ENCODE results near the gene IL20.

The IL20 gene, protein sequence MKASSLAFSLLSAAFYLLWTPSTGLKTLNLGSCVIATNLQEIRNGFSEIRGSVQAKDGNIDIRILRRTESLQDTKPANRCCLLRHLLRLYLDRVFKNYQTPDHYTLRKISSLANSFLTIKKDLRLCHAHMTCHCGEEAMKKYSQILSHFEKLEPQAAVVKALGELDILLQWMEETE

DNA sequence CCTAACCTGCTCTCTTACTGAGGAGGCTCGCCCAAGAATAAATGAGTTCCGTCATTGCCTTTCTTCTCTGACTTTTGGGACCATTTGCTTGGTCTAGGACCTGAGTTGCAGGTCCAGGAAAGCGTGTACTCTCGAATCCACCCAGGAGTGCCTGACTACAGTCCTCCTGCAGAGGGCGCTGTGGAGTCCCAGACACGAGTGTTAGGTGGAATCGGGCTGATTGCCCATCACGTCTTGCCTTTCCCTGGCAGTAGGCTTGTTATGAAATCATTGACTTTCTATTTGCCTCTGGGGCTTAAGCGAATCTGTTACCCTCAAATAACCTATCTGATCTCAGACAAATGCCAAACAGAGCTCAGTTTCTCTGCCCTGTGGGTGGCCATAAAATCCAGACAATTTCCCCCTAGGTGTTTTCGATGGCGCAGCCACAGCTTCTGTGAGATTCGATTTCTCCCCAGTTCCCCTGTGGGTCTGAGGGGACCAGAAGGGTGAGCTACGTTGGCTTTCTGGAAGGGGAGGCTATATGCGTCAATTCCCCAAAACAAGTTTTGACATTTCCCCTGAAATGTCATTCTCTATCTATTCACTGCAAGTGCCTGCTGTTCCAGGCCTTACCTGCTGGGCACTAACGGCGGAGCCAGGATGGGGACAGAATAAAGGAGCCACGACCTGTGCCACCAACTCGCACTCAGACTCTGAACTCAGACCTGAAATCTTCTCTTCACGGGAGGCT lies at the start of gene IL20:
TSS of gene IL20 (plus strand) at position 685 of the 733 bp plus-strand sequence. CDS start 230 bp downstream, outside the sequence.
- DNase-seq (ENCODE audit: low read depth): peak; percentile 84

DNA sequence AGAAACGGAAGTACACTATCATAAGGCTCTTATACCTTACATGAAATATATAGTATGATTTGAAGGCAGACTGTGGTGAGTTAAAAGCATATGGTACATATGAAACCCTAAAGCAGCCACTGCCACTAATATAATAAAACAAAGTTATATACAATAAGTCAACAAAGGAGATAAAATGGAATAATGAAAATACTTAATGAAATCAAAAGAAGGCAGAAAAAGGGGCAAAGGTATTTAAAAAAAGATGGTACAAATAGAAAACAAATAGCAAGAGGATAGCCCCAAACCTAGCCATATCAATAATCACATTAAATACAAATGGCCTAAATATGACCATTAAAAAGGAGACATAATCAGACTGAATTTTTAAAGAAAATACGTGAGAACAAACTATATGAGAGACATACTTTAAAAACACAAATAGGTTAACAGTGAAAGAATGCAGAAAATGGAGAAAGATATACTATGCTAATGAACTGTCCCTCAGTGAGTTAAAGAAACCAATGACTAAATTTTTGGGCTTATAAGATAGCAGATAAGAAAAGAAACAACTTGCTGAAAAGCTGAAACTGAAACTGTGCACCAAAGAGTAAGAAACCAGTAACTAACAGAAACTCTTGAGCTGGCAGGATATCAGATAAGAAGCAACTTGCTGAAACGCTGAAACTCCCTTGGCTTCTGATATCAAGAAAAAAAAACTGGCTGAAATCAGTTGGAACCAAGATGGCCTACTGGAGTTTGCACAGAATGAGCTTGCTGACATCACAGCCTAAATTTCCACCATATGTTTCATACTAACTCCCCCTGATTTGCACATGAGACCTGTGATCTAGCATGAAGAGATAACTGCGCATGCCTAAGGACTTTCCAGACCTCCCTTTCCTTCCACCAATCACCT lies 48.8 kb upstream of the IL20 start:
- DNase-seq (ENCODE audit: low read depth): no peak

DNA sequence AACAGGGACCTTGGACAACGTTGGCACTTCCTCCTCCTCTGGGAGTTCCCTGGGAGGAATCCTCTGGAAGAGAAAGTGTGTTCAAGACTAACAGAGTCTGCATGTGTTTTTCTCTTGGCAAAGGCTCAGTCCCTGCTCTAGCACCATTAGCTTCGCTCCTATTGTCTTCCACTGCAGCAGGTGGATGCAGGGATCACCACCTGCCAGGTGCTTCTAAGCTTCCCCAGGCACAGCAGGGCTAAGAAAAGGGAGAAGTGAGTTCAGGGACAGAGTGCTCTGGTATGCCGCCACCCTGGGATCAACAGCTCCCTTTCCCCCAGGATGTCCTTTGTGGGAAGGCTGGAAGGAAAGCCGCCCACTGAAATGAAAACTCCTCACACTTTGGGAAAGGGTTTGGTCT lies 43.9 kb upstream of the IL20 start:
- DNase-seq (ENCODE audit: low read depth): no peak

DNA sequence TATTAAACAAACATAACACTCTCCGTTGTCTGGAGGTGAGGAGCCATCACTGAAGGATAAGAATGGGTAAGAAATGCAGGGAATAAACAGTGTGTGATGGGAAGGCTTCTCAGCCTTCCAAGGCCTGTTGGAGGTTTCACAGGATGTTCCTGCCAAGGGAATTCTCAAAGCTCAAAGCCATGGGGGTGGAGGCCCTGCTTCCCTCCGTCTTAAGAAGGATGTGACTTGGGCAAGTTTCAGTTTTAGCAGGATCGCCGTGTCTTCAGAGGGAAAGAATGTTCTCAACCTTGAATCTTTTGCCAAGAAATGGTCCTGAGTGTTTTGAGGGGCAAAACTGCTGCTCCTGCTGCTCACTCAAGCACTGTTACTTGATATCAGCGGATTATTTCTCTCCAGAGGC lies 41.7 kb upstream of the IL20 start:
- DNase-seq (ENCODE audit: low read depth): peak; percentile 74

DNA sequence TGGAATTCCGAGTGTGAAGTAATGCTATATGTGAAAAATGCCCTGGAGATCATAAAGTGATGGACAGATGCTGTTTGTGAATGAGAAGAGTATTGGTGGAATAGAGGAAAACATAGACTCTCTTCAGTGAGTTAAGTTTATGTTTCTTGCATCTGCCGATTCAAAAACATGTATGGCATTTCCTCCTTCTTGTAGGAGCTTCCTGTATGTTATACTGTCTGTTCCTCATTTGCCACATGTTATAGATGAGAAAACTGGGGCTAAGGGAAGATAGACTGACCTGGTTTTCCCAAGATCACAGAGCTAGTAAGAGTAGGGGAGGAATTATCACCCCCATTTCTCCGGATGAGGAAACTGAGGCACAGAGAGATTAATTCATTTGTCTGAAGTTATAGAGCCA lies 41.1 kb upstream of the IL20 start:
- peak; percentile 74 for DNase-seq (ENCODE audit: low read depth)

DNA sequence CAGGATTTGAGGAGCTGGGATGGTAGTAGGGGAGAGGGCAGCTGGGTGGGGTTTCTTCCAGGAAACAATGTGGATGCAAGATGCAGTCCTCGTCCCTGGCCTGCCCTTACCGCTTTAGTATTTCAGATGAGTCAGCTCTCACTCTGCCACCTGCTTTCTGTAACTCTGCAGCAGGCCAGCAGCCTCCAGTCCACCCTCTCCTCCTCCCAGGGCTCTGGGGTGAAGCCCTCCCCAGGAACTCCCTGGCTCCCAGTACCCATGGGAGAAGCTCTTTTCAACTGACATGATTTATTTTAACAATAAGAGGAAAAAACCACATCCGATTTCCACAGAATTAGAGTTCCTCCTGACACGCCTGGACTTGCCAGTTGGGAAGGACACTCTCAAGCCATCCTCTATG lies 39.0 kb upstream of the IL20 start:
- peak; percentile 60 for DNase-seq (ENCODE audit: low read depth)

DNA sequence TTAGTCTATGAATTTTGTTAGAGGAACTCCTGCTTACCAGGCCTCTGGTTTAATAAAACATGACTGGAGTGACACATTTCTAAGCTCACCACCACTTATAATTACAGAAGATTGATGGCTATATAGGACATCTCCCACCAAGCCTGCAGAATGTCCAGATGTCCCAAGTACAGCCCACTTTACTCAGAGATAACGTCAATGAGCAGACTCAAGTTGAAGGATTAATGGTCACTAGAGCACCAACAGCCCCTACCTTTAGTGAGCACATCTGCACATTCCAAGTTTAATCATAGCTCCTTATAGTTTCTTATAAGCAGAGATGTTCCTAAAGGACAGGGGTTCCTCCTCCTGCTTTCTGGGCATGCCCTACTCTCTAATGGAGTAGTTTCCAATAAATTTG lies 37.4 kb upstream of the IL20 start:
- DNase-seq (ENCODE audit: low read depth): no peak

DNA sequence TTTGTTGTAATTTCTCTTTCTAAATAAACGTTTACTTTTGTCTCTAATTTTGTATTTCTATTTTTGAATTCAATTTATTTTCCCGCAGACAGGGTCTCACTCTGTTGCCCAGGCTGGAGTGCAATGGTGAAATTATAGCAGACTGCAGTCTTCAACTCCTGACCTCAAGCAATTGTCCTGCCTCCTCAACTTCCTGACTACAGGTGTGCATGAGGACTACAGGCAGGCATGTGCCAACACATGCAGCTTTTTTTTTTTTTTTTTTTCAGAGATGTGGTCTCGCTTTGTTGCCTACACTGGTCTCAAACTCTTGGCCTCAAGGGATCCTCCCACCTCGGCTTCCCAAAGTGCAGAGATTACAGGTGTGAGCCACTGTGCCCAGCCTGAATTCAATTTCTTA lies 36.7 kb upstream of the IL20 start:
- no peak for DNase-seq (ENCODE audit: low read depth)

DNA sequence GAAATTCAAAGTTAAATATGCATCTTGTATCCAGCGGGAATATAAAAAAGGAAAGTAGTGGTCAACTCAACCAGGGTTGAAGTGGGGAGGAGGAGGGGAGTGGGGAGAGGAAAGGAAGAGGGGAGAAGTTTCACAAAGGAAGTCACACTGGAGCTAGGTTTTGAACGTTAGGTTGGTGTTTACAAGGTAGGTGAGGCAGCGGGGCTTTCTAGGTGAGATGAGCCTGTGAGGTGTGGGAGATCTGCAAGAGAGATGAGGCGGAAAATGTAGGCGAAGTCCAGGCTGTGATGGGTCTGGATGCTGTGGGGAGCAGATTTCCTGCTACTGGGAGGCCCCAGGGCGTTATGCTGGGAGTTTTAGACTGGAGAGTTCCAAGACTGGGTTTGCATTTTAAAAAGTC lies 36.1 kb upstream of the IL20 start:
- no peak for DNase-seq (ENCODE audit: low read depth)

DNA sequence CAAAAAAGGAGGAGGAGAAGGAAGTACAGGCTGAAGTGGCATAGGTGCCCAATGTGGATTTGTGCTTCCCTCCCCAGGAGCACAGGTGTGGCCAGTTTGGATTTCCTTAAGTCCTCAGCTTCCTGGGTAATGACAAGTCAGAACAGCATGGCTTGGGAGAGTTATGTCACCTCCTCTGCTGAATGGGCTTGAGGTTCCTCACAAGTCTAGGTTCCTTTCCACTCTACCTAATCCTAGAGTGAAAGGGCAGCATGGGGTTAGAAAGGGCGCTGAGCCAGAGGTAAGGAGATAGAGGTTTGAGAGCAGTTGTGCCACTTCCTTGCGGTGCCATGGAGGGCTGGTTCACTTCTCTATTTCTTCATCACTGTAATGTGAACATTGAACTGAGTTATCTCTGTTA lies 35.5 kb upstream of the IL20 start:
- DNase-seq (ENCODE audit: low read depth): no peak

DNA sequence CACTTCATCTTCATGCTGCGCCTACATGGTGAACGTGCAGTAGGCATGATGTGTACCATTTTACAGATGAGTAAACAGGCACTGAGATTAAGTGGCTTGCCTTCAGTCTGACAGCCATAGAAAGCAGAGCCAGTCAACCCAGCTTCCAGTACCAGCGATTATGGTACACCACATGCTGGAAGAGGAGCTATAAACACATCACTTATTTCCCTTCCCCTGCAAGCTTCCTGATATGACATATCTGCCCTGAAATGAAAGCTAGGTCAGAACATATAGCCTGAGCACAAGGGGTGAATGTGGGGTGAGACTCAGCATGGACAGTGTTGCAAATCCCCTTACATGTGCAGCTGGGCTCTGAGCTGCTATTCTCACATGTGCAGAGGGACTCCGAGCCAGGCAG lies 33.8 kb upstream of the IL20 start:
- no peak for DNase-seq (ENCODE audit: low read depth)

DNA sequence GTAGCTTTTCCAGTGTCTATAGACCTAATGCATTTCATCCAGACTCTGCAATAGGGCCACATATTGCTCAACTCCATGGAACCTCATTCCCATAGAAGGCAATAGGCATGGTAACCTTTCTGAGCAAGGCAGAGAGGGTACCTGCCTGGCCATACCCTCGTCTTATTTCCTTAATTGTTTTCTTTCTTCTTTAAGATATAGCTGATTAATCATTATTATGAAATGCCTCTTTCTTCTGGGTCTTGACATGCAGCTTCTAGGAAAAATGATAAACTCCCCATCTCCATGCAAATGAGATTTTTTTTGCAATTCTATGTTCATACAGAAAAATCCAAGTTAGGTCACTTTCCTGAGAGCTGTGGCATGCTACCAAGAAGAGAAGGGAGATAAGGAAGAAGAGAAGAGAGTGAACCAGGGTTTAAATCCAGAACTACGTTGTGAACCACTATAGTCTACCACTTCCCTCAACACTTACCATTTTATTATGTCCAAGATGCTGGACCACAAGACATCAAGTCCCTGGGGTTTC lies 33.0 kb upstream of the IL20 start:
- DNase-seq (ENCODE audit: low read depth): no peak

DNA sequence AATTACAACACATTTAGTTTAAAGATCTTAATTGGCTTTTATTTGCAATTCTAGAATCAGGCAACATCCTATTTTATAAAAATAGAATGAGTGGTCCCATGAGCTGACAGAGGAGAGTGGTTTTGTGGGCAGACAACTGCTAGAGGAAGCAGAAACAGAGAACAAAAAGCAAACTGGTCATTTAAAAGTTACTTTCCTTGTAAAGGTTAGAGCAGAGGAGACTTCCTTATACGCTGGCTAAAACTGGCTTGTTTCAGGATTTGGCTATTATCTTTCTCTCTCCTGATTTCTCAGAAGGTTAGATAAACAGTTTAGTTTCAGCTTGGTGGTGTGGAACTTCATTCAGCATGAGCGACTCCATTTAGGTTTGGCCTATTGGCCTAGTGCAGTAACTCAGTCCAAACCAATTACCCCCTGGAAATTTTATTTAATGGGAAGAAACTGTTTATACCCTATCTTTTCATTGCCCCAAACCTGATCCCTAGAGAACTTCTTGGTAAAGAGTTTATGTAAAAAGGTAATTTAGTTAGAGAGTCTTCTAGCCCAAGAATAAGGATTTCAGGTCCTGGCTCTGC lies 32.2 kb upstream of the IL20 start:
- DNase-seq (ENCODE audit: low read depth): no peak

DNA sequence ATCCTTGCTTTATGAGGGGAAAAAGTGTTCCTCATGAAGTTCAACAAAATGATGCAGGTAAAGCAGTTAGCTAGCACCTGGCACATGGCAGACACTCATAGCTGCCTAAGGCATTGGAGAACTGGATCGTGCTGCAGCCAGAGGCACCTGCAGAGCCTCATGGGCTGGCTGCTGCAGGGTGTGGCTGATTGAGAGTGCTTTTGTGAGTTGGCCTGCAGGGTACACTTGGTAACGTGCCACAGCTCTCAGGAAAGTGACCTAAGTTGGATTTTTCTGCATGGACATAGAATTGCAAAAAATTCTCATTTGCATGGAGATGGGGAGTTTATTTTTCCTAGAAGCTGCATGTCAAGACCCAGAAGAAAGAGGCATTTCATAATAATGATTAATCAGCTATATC lies 31.6 kb upstream of the IL20 start:
- no peak for DNase-seq (ENCODE audit: low read depth)

DNA sequence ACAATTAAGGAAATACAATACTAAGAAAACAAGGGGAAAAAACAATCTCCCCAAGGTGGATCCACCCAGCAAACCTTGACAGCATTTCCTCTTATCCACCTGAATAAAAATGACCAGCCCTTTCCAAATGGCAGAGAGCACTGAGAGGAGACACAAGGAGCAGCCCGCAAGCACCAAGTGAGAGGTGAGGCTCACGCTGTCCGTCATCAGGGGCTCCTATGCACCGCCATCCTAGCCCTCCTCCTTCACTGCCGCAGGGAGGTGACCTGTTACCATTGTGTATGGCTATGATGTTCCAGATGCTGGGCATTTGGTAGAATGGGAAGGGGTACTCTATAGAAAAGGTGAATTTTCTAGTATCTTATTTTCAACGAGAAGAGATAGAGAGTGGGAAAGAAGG lies 31.2 kb upstream of the IL20 start:
- no peak for DNase-seq (ENCODE audit: low read depth)

DNA sequence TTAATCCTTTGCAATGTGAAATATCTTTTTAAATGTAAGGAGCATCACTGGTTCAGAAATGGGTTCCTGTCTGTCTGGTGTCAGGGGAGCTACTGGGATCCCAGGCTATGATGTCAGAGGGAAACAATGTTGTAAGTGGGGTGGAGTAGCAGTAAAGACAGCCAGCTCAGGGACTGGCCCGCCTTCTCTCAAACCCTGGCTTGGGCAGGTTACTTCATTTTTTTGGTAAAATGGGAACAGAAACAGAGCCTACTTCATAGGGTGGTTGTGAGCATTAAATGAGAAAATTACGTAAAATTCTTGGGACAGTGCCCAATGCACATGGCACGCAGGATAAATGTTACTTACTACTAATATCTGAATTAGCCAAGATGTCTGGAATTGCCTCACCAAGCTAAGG lies 30.7 kb upstream of the IL20 start:
- DNase-seq (ENCODE audit: low read depth): peak; percentile 57

DNA sequence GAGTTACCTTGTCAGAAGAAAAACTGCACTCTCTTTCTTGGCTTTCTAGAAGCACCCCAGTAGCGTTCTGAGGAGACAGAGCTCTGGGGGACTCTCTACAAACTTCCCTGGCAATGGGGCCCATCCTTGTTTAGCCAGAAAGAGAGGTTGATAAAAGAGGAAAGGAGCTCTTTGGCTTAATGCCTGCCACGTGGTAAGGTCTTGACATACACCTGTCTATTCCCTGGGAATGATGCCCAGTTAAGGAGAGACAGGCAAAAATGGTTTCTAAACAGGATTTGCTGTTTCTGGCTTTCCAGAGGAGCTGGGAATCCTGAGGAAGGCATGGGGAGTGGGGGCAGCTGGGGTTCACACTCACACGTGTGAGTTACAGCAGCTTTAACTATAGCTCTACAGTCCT lies 30.2 kb upstream of the IL20 start:
- DNase-seq (ENCODE audit: low read depth): no peak

DNA sequence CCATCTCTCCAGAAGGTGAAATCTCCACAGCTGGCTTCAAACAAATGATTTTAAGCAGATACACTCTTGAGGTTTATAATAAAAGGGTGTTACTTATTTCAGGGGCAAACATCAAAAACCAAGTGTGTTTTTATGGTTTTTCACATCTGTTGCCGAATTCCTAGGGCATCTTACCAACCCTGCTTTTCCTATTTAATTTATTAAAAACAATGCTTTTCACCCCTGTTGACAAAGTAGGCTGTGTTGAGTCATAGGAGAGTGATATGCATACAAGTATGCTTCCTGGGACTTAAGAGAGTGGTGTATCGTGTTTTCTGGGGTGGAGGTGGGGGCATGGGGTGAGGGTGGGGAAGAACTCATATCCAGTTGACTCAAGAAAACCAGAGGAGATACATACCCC lies 29.3 kb upstream of the IL20 start:
- peak; percentile 39 for DNase-seq (ENCODE audit: low read depth)

DNA sequence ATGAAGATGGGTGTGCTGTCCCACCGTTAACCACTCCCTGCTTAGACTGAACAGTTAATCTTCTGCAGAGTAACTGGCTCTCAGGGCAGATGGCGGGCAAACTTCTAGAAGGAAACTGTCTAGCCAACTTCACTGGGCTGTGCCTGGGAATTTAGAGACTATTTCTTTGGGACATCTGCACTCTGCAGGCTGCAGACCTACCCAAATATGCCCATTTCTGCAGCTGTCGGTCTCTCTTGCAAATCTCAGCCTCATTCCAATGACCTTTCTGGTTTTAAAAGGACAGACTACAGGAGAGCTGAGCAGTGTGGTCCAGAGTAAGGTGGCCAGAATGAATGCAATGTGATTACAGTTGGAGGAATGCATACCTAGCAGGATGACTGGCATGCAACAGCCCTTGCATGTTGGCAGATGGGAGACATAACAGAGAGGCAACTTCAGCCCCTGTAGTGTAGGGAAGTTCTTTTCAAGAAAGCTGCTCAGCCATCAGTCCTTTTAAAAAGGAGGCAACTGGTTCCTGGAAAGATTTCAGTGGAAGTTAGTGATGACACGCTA lies 26.3 kb upstream of the IL20 start:
- peak; percentile 50 for DNase-seq (ENCODE audit: low read depth)

DNA sequence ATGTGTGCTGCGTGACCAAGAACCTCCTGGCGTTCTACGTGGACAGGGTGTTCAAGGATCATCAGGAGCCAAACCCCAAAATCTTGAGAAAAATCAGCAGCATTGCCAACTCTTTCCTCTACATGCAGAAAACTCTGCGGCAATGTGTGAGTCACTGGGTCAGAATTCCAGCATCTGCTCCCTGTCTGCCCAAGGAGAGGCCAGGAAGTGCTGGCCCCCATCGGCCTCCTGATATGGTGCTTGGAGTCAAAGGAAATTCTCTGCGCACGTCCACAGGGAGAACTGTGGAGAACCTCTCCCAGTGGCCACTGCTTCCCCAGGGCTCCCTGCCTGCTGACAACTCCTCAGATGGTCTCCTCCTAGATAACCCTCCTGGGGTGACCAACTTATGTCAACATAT lies 25.6 kb upstream of the IL20 start:
- DNase-seq (ENCODE audit: low read depth): peak; percentile 94

DNA sequence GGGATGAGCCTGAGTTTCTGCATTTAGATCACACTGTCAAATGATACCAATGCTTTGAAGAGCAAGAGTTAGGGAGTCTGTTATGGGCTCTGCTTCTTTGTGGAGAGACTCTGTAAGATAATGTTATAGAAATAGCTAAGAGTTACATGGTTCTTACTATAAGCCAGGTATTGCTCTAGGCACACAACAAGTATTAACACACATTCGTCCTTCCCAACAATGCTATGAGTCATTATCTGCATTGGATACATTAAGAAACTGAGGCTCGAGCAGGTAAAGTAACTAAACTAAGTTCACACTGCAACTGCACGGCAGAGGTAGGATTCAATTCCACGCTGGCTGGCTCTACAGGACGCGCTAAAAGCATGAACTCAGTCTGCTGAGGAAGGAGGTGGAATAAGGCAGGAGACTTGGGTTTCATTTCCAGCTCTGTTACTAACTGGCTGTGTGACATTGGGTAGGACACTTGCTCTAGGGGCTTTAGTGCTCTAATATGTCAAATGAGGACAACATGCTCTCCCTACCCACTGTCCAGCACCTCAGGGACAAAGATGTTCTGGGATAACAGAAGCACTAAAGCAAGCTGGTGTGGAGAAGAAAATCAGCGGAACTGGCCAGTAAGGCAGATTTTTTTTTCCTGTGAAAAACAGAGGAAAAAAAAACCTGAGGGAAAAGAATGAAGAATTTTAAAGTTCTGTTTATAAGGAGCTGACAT lies 23.7 kb upstream of the IL20 start:
- no peak for DNase-seq (ENCODE audit: low read depth)
